ENCODE results near the gene MC1R. TPM values are rescaled to one million over a fixed set of nuclear protein-coding genes. Genes with fewer than 3 reads are reported as not detected.
A peak's percentile ranks its signal among the peaks of the same experiment; 100 is the strongest.
"Not testable (repeated sequence)": the region's sequence is repeated elsewhere in the genome, so short reads cannot be mapped to it uniquely, and the experiment has no call there.

The MC1R gene
- total RNA-seq, 1 experiment from 2014 or later = 12.2 TPM

DNA sequence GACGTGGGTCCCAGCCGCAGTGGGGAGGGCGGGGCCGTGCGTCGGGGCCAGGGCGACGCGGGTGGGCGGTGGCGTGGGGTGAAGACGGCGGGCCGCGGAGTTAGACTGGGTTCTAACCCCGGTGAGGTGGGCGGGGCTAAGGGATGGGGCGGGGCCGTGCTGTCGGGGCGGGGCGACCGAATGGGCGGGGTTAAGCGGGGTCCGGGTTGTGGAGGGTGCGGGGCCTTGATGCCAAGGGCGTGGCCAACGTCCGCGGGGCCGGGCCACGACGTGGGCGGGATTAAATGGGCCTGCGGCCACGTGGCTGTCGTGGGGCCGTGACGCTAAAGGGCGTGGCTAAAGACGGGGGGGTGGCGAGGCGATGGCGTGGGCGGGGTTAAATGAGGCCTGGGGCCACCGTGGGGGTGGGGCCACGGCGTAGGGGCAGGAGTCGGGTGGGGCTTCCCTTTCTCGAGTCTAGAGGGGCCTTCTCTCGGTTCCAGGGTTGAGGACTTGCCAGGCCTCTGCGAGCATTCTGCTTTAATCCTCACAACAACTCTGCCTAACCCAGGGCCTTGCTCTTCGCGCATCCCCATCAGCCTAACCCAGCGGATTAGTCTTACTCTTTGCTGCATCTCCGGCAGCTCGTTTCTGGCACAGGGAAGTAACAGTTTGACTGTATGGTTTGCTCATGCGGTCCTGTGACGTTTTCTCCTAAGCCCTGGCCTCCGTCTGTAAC is 44.5 kb upstream of the MC1R start:
- peak overlapping the region; percentile 89 for H3K4me2 ChIP-seq (ENCODE audit: low read length)
- no peaks in the 10 kb centered on the region for H3K9me3 ChIP-seq (ENCODE audit: control insufficient read depth in 1 of 2, insufficient read depth in 1 of 2, low read depth in 1 of 2, low read length in 2 of 2)
- RAD21 ChIA-PET (ENCODE audit: low non-redundant PET in 1 of 2, low total read pairs in 2 of 2, uncharacterized antibody in 2 of 2, unreplicated experiment in 2 of 2) = interaction anchor here (0.6 to 1.0 kb wide), 2 partner anchors 168 kb away, joined by 3 to 4 read pairs; no protein-coding TSS in a partner anchor
- H3K4me1 ChIP-seq (ENCODE audit: control insufficient read depth in 1 of 2, insufficient read depth in 2 of 2, low read length in 2 of 2) = peaks cover 12 to 23% of the 10 kb centered on the region in 2 experiments
- H3K36me3 ChIP-seq (ENCODE audit: control insufficient read depth in 1 of 2, insufficient read depth in 2 of 2, low read length in 2 of 2) = peaks cover 16 to 29% of the 10 kb centered on the region in 2 experiments
- POLR2A ChIA-PET = interaction anchor here (0.7 to 1.5 kb wide), 8 partner anchors 11 to 168 kb away, joined by 3 to 16 read pairs (median 8); partner anchors contain the start of genes MC1R and TUBB3
- BruUV-seq (replicated peaks) = no TSS peak
- peak overlapping the region; percentile 87 to 91 for H3K4me3 ChIP-seq (replicated peaks in 1 of 2; ENCODE audit: low read depth in 1 of 2, low read length in 2 of 2)
- H3K27ac ChIP-seq (ENCODE audit: low read depth, low read length) = peak overlapping the region; percentile 100
- H3K27me3 ChIP-seq (ENCODE audit: insufficient read depth, low read length) = no peaks in the 10 kb centered on the region
- peaks cover 7% of the 10 kb centered on the region; the same call in 1 of the 2 replicates for H4K20me1 ChIP-seq (ENCODE audit: insufficient read depth)
- H3K9me2 ChIP-seq (ENCODE audit: insufficient read depth) = no peaks in the 10 kb centered on the region
- H3K79me2 ChIP-seq (ENCODE audit: insufficient read depth, low read length) = peaks cover 53% of the 10 kb centered on the region
- DNase-seq (ENCODE audit: low read depth, low spot score) = peak; percentile 94
- TF ChIP-seq ZNF274 (IDR thresholded peaks at IDR 0.05; ENCODE audit: low read depth, low read length) = no peak
- no peak for TF ChIP-seq RAD21 (IDR thresholded peaks at IDR 0.05; ENCODE audit: low read depth)
- peak; percentile 51 for TF ChIP-seq TCF7L2 (IDR thresholded peaks at IDR 0.05; ENCODE audit: borderline replicate concordance, extremely low read depth, insufficient read depth, insufficient read length)
- H2AFZ ChIP-seq (ENCODE audit: low read depth, low read length, poor library complexity, severe bottlenecking) = no peak overlapping the region
- H3K9ac ChIP-seq (ENCODE audit: low read length) = peak overlapping the region; percentile 98
- CTCF ChIA-PET = interaction anchor here (0.6 to 3.1 kb wide), 5 partner anchors 14 to 174 kb away, joined by 4 to 20 read pairs (median 9); partner anchors contain the start of gene DBNDD1
- ATAC-seq = peak; percentile 76
- intact Hi-C loops (cut with micrococcal nuclease) = loop anchor here (5.0 kb wide), 2 partner anchors 48 to 57 kb away; partner anchors contain the start of genes FANCA and TUBB3

DNA sequence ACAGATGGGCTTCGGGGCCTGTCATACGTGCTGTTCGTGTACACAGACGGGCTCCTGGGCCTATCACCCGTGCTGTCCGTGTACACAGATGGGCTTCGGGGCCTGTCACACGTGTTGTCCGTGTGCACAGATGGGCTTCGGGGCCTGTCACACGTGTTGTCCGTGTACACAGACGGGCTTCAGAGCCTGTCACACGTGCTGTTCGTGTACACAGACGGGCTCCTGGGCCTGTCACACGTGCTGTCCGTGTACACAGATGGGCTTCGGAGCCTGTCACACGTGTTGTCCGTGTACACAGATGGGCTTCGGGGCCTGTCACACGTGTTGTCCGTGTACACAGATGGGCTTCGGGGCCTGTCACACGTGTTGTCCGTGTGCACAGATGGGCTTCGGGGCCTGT is 39.5 kb upstream of the MC1R start:
- H3K4me3 ChIP-seq (replicated peaks in 1 of 2; ENCODE audit: low read depth in 1 of 2, low read length in 2 of 2); BruUV-seq (replicated peaks); intact Hi-C loops (cut with micrococcal nuclease); H3K9me3 ChIP-seq (ENCODE audit: control insufficient read depth in 1 of 2, insufficient read depth in 1 of 2, low read depth in 1 of 2, low read length in 2 of 2); RAD21 ChIA-PET (ENCODE audit: low non-redundant PET in 1 of 2, low total read pairs in 2 of 2, uncharacterized antibody in 2 of 2, unreplicated experiment in 2 of 2); H3K27me3 ChIP-seq (ENCODE audit: insufficient read depth, low read length); ATAC-seq; CTCF ChIA-PET; H3K27ac ChIP-seq (ENCODE audit: low read depth, low read length); H3K9me2 ChIP-seq (ENCODE audit: insufficient read depth); DNase-seq (ENCODE audit: low read depth, low spot score); H2AFZ ChIP-seq (ENCODE audit: low read depth, low read length, poor library complexity, severe bottlenecking); H4K20me1 ChIP-seq (ENCODE audit: insufficient read depth); POLR2A ChIA-PET; H3K4me1 ChIP-seq (ENCODE audit: control insufficient read depth in 1 of 2, insufficient read depth in 2 of 2, low read length in 2 of 2); H3K9ac ChIP-seq (ENCODE audit: low read length); H3K4me2 ChIP-seq (ENCODE audit: low read length): not testable (repeated sequence)
- peaks cover 36 to 53% of the 10 kb centered on the region in 2 experiments for H3K36me3 ChIP-seq (ENCODE audit: control insufficient read depth in 1 of 2, insufficient read depth in 2 of 2, low read length in 2 of 2)
- peaks cover 97% of the 10 kb centered on the region for H3K79me2 ChIP-seq (ENCODE audit: insufficient read depth, low read length)
